ENCODE data around the gene HECTD1.

Gene HECTD1

DNA sequence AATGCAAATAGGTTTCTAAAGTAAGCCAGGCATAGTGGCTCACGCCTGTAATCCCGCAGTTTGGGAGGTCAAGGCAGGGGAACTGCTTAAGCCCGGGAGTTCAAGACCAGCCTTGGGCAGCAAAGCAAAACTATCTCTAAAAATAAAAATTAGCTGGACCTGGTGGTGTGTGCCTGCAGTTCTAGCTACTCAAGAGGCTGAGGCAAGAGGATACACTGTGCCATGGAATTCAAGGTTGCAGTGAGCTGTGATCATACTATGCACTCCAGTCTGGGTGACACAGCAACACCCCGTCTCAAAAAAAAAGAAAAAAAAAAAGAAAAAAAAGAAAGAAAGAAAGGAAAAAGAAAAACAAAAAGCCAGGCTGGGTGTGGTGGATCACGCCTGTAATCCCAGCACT, 46.3 kb downstream of the HECTD1 start:
- H3K27ac ChIP-seq, result no peak overlapping the region
- DNase-seq, result no peak
- no peaks in the 10 kb centered on the region for H3K27me3 ChIP-seq (ENCODE audit: insufficient read depth, low read depth, severe bottlenecking)
- no peak overlapping the region for H3K4me3 ChIP-seq (ENCODE audit: low read depth, low read length)
- H3K9me3 ChIP-seq (ENCODE audit: severe bottlenecking), result no peaks in the 10 kb centered on the region
- peaks cover 77% of the 10 kb centered on the region for H3K36me3 ChIP-seq
- no peak for TF ChIP-seq CTCF (IDR thresholded peaks at IDR 0.05; ENCODE audit: low read depth, low read length)

DNA sequence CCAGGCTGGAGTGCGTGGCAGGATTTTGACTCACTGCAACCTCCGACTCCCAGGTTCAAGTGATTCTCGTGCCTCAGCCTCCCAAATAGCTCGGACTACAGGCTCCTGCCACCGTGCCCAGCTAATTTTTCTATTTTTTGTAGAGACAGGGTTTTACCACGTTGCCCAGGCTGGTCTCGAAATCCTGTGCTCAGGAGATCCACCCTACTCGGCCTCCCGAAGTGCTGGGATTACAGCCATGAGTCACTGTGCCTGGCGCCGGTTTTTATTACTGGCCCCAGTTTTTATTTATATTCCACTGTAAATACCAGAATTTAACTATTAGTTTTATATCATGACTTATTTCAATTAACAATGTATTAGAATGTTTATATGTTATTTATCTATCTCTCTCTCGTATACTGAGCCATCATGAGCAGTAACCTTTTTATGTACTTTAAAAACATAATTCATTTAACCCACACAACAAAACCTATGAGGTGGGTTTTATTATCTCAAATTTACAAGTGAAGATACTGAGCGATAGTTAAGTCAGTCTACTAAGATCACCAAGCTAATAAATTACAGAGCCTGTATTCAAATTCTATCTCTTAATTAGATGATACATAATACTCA, 47.8 kb downstream of the HECTD1 start:
- Histone ChIP-seq H3K9me3 (ENCODE audit: severe bottlenecking) (no peaks in the 10 kb centered on the region), H3K4me3 (ENCODE audit: low read depth, low read length) (no peak overlapping the region), H3K27me3 (ENCODE audit: insufficient read depth, low read depth, severe bottlenecking) (no peaks in the 10 kb centered on the region), H3K36me3 (peaks cover 73% of the 10 kb centered on the region), H3K27ac (no peak overlapping the region)
- TF ChIP-seq CTCF (IDR thresholded peaks at IDR 0.05; ENCODE audit: low read depth, low read length), result no peak
- no peak for DNase-seq

DNA sequence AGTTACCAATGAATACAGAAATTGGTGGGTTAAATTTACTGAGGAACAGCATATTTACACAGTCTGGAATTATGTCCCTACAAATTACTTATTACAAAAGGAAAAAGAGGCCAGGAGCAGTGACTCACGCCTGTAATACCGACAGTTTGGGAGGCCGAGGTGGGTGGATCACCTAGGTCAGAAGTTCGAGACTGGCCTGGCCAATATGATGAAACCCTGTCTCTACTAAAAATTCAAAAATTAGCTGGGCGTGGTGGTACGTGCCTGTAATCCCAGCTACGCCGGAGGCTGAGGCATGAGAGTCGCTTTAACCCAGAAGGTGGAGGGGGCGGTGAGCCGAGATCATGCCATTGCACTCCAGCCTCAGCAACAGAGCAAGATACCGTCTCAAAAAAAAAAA, 52.6 kb downstream of the HECTD1 start:
- Histone ChIP-seq H3K36me3 (peaks cover 64% of the 10 kb centered on the region), H3K9me3 (ENCODE audit: severe bottlenecking) (no peaks in the 10 kb centered on the region)
- TF ChIP-seq CTCF (IDR thresholded peaks at IDR 0.05; ENCODE audit: low read depth, low read length), result no peak

DNA sequence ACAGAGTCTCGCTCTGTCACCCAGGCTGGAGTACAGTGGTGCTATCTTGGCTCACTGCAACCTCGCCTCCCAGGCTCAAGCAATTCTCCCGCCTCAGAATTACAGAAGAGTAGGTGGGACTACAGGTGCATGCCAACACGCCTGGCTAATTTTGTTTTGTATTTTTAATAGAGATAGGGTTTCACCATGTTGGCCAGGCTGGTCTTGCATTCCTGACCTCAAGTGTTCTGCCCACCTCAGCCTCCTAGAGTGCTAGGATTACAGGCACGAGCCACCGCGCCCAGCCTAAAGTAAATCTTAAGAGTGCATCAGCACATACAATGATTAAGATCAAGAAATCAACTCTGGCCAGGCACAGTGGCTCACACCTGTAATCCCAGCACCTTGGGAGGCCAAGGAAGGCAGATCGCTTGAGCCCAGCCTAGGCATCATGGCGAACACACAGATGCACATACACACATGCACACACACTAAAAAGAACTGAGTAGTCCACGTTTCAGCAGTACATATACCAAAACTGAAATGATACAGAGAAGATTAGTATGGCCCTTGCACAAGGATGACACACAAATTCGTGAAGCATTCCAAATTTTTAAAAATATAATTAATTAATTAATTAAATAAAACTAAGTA, 65.0 kb downstream of the HECTD1 start:
- Histone ChIP-seq H3K9me3 (ENCODE audit: severe bottlenecking) (no peaks in the 10 kb centered on the region), H3K27ac (no peak overlapping the region), H3K36me3 (peaks cover 77% of the 10 kb centered on the region), H3K27me3 (ENCODE audit: insufficient read depth, low read depth, severe bottlenecking) (no peaks in the 10 kb centered on the region), H3K4me3 (ENCODE audit: low read depth, low read length) (no peak overlapping the region)
- no peak for TF ChIP-seq CTCF (IDR thresholded peaks at IDR 0.05; ENCODE audit: low read depth, low read length)
- DNase-seq, result no peak

More for the DNA sequence above, 52.6 kb downstream of the HECTD1 start:
- DNase-seq, result no peak
- Histone ChIP-seq H3K27ac (no peak overlapping the region), H3K27me3 (ENCODE audit: insufficient read depth, low read depth, severe bottlenecking) (no peaks in the 10 kb centered on the region), H3K4me3 (ENCODE audit: low read depth, low read length) (no peak overlapping the region)

GRCh38 chr14:31139301-31139847, 68.2 kb downstream of the HECTD1 start:
- Histone ChIP-seq H3K36me3 (peaks cover 81% of the 10 kb centered on the region), H3K9me3 (ENCODE audit: severe bottlenecking) (no peaks in the 10 kb centered on the region), H3K27me3 (ENCODE audit: insufficient read depth, low read depth, severe bottlenecking) (no peaks in the 10 kb centered on the region), H3K27ac (no peak overlapping the region), H3K4me3 (ENCODE audit: low read depth, low read length) (no peak overlapping the region)
- no peak for TF ChIP-seq CTCF (IDR thresholded peaks at IDR 0.05; ENCODE audit: low read depth, low read length)
- no peak for DNase-seq

Data from WERI-Rb-1 (cell line).